Retinal pigment epithelial cell (primary cell): ENCODE measurements around the gene DGKQ.

Experiments
- DNase-seq: peaks from one replicate; pipeline ENCODE4 v3.0.0-alpha.2; 2010; ENCODE audit warnings: low read depth
- H3K4me3 ChIP-seq: 2 replicates; pipeline ENCODE4 v1.5.1; 2011; ENCODE audit warnings: mild to moderate bottlenecking, low read length, control low read depth, moderate library complexity
- CTCF ChIP-seq: conservative IDR thresholded peaks from 2 replicates; pipeline ENCODE4 v1.5.1; 2011; ENCODE audit warnings: low read depth, low read length, control low read depth, inconsistent platforms

DGKQ gene

GRCh38 chr4:964346-965025 is 8.9 kb downstream of the DGKQ start:
- no peak for DNase-seq
- TF ChIP-seq CTCF: no peak
- no peak overlapping the region for H3K4me3 ChIP-seq

GRCh38 chr4:963276-964225 is 9.8 kb downstream of the DGKQ start:
- no peak for DNase-seq
- TF ChIP-seq CTCF: no peak
- H3K4me3 ChIP-seq: no peak overlapping the region

- no peak overlapping the region for H3K4me3 ChIP-seq
- TF ChIP-seq CTCF: no peak
- DNase-seq: no peak
Observed at GRCh38 chr4:962231-963208, 10.8 kb downstream of the DGKQ start.

GRCh38 chr4:961351-962230 is 11.8 kb downstream of the DGKQ start:
- no peak for TF ChIP-seq CTCF

GRCh38 chr4:960636-961350 is 12.6 kb downstream of the DGKQ start:
- no peak for DNase-seq
- TF ChIP-seq CTCF: no peak
- H3K4me3 ChIP-seq: no peak overlapping the region

More at GRCh38 chr4:961351-962230, 11.8 kb downstream of the DGKQ start:
- H3K4me3 ChIP-seq: no peak overlapping the region
- DNase-seq: no peak
